Osteoblast (primary cell): Measurements from ENCODE around the gene FGF3. TPM values are rescaled to one million over a fixed set of nuclear protein-coding genes. Genes with fewer than 3 reads are reported as not detected.
A peak's percentile ranks its signal among the peaks of the same experiment; 100 is the strongest.

Experiments used
- DNase-seq: peaks from one replicate; pipeline ENCODE4 v3.0.0; 2011; ENCODE audit warnings: low spot score, mixed read lengths; ENCODE audit not compliant: insufficient read length; ENCODE audit errors: missing footprints
- H2AFZ ChIP-seq: 2 replicates; pipeline ENCODE4 v1.6.0; 2011; ENCODE audit warnings: mild to moderate bottlenecking, low read length
- H3K27ac ChIP-seq: 2 replicates; pipeline ENCODE4 v1.5.1; 2011; ENCODE audit warnings: mild to moderate bottlenecking, low read depth, low read length, moderate library complexity
- H3K27me3 ChIP-seq: 2 replicates; pipeline ENCODE4 v1.6.0; 2012; ENCODE audit warnings: mild to moderate bottlenecking, control low read depth, inconsistent platforms, low read length, moderate library complexity; ENCODE audit not compliant: insufficient read depth
- H3K36me3 ChIP-seq: 2 replicates; pipeline ENCODE4 v1.5.1; 2011; ENCODE audit warnings: mild to moderate bottlenecking, low read length, control low read depth, moderate library complexity; ENCODE audit not compliant: insufficient read depth
- H3K4me1 ChIP-seq: 2 replicates; pipeline ENCODE4 v1.5.1; 2011; ENCODE audit warnings: mild to moderate bottlenecking, low read length, control low read depth, moderate library complexity; ENCODE audit not compliant: insufficient read depth
- H3K4me2 ChIP-seq: 2 replicates; pipeline ENCODE4 v1.6.0; 2011; ENCODE audit warnings: mild to moderate bottlenecking, low read length; ENCODE audit not compliant: insufficient read depth
- H3K4me3 ChIP-seq: fragments of 200-600 bp; sonication (generic); 3 replicates; pipeline ENCODE4 v1.5.1; 2012; ENCODE audit warnings: mild to moderate bottlenecking, low read length, inconsistent platforms; ENCODE audit not compliant: insufficient read depth
- H3K79me2 ChIP-seq: 2 replicates; pipeline ENCODE4 v1.6.0; 2012; ENCODE audit warnings: mild to moderate bottlenecking, low read length, control low read depth, inconsistent platforms; ENCODE audit not compliant: insufficient read depth
- H3K9me3 ChIP-seq: 2 replicates; pipeline ENCODE4 v1.5.1; 2011; ENCODE audit warnings: low read depth, low read length, control low read depth
- H4K20me1 ChIP-seq: 2 replicates; pipeline ENCODE4 v1.6.0; 2012; ENCODE audit warnings: mild to moderate bottlenecking, low read length, control low read depth; ENCODE audit not compliant: insufficient read depth
- CTCF ChIP-seq: IDR thresholded peaks from 2 replicates; pipeline ENCODE4 v1.5.1; 2011; ENCODE audit warnings: mild to moderate bottlenecking, low read depth, low read length, moderate library complexity; ENCODE audit errors: extremely low read depth
- total RNA-seq: library from RNA; depleted of rRNA; stranded (reverse); fragments of >200 nt; gene quantifications from 2 replicates; pipeline ENCODE4 v1.2.3, GENCODE V29; 2012

Gene FGF3
- total RNA-seq, 1 donor: not detected

GRCh38 chr11:69812256-69812655 lies 7.0 kb downstream of the FGF3 start:
- H3K27ac ChIP-seq: no peak overlapping the region
- no peaks in the 10 kb centered on the region for H4K20me1 ChIP-seq
- no peak overlapping the region for H3K4me3 ChIP-seq
- DNase-seq: peak; percentile 78
- no peak overlapping the region for H2AFZ ChIP-seq
- peaks cover 32% of the 10 kb centered on the region for H3K27me3 ChIP-seq
- H3K4me2 ChIP-seq: no peak overlapping the region
- H3K79me2 ChIP-seq: no peaks in the 10 kb centered on the region
- no peaks in the 10 kb centered on the region for H3K36me3 ChIP-seq
- no peaks in the 10 kb centered on the region for H3K4me1 ChIP-seq
- TF ChIP-seq CTCF: no peak
- H3K9me3 ChIP-seq: no peaks in the 10 kb centered on the region

- peak; percentile 51 for DNase-seq
- no peaks in the 10 kb centered on the region for H3K9me3 ChIP-seq
- H4K20me1 ChIP-seq: no peaks in the 10 kb centered on the region
- no peak overlapping the region for H3K4me2 ChIP-seq
- no peaks in the 10 kb centered on the region for H3K79me2 ChIP-seq
- H3K4me3 ChIP-seq: no peak overlapping the region
- H3K27me3 ChIP-seq: peaks cover 24% of the 10 kb centered on the region
- H3K27ac ChIP-seq: no peak overlapping the region
- no peaks in the 10 kb centered on the region for H3K36me3 ChIP-seq
- no peaks in the 10 kb centered on the region for H3K4me1 ChIP-seq
- H2AFZ ChIP-seq: no peak overlapping the region
- no peak for TF ChIP-seq CTCF
Observed at GRCh38 chr11:69811431-69811830, 7.8 kb downstream of the FGF3 start.

- Histone ChIP-seq H3K36me3 (no peaks in the 10 kb centered on the region), H4K20me1 (no peaks in the 10 kb centered on the region), H3K4me2 (no peak overlapping the region), H2AFZ (no peak overlapping the region), H3K79me2 (no peaks in the 10 kb centered on the region), H3K4me1 (no peaks in the 10 kb centered on the region), H3K27ac (no peak overlapping the region), H3K4me3 (no peak overlapping the region), H3K9me3 (no peaks in the 10 kb centered on the region), H3K27me3 (peaks cover 15% of the 10 kb centered on the region)
- DNase-seq: peak; percentile 79
- TF ChIP-seq CTCF: no peak
Observed at GRCh38 chr11:69810289-69811118, 8.7 kb downstream of the FGF3 start.

- no peaks in the 10 kb centered on the region for H3K36me3 ChIP-seq
- H3K4me2 ChIP-seq: no peak overlapping the region
- H3K79me2 ChIP-seq: no peaks in the 10 kb centered on the region
- no peaks in the 10 kb centered on the region for H3K9me3 ChIP-seq
- peak; percentile 80 for DNase-seq
- no peak overlapping the region for H2AFZ ChIP-seq
- H3K27me3 ChIP-seq: peaks cover 15% of the 10 kb centered on the region
- no peak for TF ChIP-seq CTCF
- H3K4me3 ChIP-seq: no peak overlapping the region
- no peaks in the 10 kb centered on the region for H4K20me1 ChIP-seq
- H3K27ac ChIP-seq: no peak overlapping the region
- no peaks in the 10 kb centered on the region for H3K4me1 ChIP-seq
Observed at GRCh38 chr11:69808667-69809086, 10.5 kb downstream of the FGF3 start.
